GM12892 (cell line): ENCODE results near the gene VAV3.

Experiments used
- DNase-seq: peaks from one replicate; pipeline ENCODE4 v3.0.0; 2011; ENCODE audit not compliant: insufficient read length
- FAIRE-seq: peaks from 2 replicates; lab custom pipeline; 2011; peaks lifted over from hg19 to GRCh38; lab: Jason Lieb, UNC
- POLR2A ChIP-seq: IDR thresholded peaks from 2 replicates; pipeline ENCODE4 v1.6.1; 2011; ENCODE audit warnings: low read depth, low read length, control low read depth
- POLR2AphosphoS5 ChIP-seq: IDR thresholded peaks from 2 replicates; pipeline ENCODE4 v1.6.1; 2011; ENCODE audit warnings: low read depth, low read length, control low read depth
- TAF1 ChIP-seq: IDR thresholded peaks from 2 replicates; pipeline ENCODE4 v1.6.1; 2011; ENCODE audit warnings: low read depth, mild to moderate bottlenecking, control low read depth, low read length, borderline replicate concordance

The VAV3 gene

DNA sequence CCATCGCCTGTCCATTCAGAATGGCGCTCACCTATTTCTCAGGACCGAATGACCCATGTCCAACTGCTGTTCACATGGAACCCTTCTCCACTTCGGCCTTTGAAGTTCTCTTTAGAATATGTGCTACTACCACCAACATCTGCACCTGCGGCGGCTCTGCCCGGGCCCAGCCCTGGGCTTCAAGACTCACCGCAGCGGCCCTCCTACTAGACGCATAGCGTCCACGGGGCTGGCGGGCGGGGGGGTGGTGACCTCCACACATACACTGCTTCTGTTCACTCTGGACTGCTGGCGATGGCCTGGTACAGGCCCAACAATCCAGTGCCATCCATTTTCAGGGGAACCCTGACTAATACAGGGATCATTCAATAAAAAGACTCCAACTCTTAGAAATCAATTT is 394.2 kb downstream of the VAV3 start:
- DNase-seq, result no peak
- TF ChIP-seq POLR2AphosphoS5 (no peak), TAF1 (no peak), POLR2A (no peak)
- no peak for FAIRE-seq

DNA sequence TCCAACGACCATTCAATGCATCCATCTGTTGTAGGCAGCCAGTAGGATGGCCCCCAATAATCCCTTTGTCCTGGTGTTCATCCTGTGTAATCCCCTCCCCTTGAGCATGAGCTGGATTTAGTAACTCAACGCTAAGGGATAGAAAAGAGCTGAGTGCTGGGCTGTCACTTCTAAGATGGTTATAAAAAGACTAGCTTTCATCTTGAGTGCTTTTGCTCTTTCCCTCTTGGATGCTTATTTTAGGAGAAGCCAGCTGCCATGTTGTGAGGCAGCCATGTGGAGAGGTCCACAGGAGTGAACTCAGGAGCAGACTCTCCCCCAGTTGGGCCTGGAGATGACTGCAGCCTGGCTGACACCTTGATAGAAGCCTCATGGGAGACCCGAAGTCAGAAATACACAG is 401.5 kb downstream of the VAV3 start:
- FAIRE-seq (no peak), DNase-seq (no peak)
- TF ChIP-seq POLR2AphosphoS5, result no peak
- no peak for TF ChIP-seq TAF1
- TF ChIP-seq POLR2A, result no peak

- FAIRE-seq (no peak), DNase-seq (no peak)
- TF ChIP-seq POLR2AphosphoS5 (no peak), POLR2A (no peak), TAF1 (no peak)
These were observed 405.1 kb downstream of the VAV3 start for GRCh38 chr1:107559881-107560280.

DNA sequence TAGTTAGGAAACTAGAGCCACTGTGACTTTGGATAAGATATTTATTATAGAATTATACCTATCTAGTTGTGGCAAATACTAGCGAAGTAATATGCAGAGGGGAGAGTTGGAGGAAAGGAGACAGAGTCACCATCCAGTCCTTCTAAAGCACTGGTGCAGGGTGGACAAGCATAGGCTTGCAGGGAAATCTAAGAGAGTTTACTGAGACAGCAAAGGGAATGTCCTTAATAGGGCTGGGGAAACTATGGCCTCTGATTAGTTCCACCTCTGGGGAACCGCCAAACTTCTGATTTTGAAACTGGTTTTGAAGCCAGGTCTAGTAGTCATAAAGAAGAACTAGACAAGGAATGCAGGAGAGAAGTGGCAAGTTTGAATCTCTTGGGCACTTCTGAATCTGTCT is 407.9 kb downstream of the VAV3 start:
- no peak for TF ChIP-seq POLR2A
- no peak for TF ChIP-seq TAF1
- no peak for TF ChIP-seq POLR2AphosphoS5
- no peak for DNase-seq
- FAIRE-seq, result no peak

DNA sequence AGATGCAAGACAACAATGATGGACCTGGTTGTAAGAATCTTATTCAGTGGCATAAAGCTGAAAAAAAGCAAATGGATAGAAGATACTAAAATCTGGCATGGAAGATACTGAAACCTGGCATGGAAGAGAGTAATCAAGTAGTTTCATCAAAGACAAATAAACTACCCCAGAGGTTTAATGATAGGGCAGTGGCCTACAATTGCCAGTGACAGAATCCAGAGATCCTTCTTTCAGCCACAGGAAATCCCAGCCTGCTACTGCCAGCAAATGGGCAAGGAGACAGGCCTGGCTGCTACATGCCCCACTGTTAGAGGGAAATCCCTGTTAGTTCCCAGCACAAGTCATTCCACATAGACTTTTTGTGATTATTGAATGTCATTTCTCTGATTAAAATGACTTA is 409.4 kb downstream of the VAV3 start:
- TF ChIP-seq TAF1 (no peak), POLR2A (no peak), POLR2AphosphoS5 (no peak)
- FAIRE-seq (no peak), DNase-seq (no peak)

GRCh38 chr1:107552781-107553180 is 412.2 kb downstream of the VAV3 start:
- no peak for FAIRE-seq

DNA sequence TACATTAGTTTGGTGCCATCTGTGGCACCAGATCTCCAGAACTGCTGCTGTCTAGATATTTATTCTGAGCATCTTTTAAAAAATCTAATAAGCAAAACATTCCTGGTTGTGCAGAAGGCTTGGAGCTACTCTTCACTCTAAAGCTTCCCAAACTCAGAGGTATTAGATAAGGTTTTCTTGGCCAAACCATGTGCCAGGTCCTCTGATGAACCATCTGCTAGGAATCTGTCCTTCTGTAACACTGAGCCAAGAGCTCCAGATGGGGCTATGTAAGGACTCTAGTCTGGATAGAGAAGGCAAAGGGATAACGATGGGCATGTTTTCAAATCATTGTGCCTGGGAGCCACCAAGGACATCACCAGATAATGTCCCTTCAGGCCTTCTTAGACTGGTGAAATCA is 413.5 kb downstream of the VAV3 start:
- FAIRE-seq, result no peak
- DNase-seq, result no peak
- TF ChIP-seq POLR2AphosphoS5, result no peak
- no peak for TF ChIP-seq POLR2A
- TF ChIP-seq TAF1, result no peak

More at GRCh38 chr1:107552781-107553180, 412.2 kb downstream of the VAV3 start:
- DNase-seq, result no peak
- TF ChIP-seq POLR2A, result no peak
- TF ChIP-seq POLR2AphosphoS5, result no peak
- TF ChIP-seq TAF1, result no peak

DNA sequence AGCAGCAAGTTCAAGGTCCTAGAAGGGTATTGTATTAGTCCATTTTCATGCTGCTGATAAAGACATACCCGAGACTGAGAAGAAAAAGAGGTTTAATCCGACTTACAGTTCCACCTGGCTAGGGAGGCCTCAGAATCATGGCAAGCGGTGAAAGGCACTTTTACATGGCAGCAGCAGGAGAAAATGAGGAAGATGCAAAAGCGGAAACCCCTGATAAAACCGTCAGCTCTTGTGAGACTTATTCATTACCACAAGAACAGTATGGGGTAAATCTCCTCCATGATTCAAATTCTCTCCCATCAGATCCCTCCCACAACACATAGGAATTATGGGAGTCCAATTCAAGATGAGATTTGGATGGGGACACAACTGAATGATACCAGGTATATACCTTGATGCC is 414.6 kb downstream of the VAV3 start:
- FAIRE-seq (no peak), DNase-seq (no peak)
- TF ChIP-seq TAF1 (no peak), POLR2A (no peak), POLR2AphosphoS5 (no peak)

DNA sequence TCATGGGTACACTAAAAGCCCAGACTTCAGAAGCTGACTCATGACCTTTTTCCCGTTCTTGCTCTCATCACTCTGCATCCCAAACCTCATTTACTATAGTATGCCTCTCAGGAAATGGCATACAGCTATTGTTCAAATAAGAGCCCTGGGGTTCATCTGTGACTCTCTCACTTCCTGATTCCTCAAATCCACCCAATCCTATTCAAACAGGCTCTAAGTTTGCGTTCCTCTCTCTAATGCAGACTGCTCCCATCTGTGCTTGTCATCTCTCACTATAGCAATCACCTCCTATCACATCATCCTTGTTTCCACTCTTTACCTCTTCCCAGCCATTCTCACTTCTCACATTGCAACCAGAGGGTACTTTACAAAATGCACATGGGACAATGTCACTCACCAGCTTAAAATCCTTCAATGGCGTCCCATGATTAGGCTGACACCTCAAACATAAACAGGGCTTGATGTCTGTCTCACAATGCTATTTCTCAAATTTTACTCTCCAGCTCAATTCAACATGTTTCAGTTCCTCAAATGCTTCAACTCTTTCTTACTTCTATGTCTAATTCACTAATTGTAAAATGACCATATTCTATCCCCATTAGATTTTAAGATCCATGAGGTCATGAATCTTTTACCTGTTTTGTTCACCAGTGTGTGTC is 415.7 kb downstream of the VAV3 start:
- TF ChIP-seq POLR2A, result no peak
- TF ChIP-seq POLR2AphosphoS5, result no peak
- TF ChIP-seq TAF1, result no peak
- FAIRE-seq (no peak), DNase-seq (no peak)

DNA sequence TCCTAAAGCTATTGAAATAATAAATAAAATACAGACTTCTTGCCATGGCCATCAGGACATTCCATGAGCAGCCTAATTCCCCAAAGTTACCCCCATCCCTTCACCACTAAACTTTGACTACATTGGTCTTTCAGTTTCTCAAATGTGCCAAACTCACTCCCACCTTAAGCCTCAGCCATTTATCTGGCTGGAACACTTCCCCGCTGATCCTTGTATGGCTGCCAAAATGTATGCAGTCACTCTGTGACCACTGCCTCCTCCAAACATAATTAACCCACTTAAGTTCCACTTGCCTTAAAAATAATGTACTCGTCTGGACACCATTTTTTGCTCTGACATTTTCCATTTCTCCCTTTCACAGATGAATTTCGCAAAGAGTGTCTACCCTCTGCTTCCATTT is 416.7 kb downstream of the VAV3 start:
- DNase-seq, result no peak
- TF ChIP-seq POLR2AphosphoS5 (no peak), POLR2A (no peak), TAF1 (no peak)

GRCh38 chr1:107547363-107548155 is 417.4 kb downstream of the VAV3 start:
- TF ChIP-seq TAF1 (no peak), POLR2AphosphoS5 (no peak), POLR2A (no peak)
- no peak for DNase-seq
- FAIRE-seq, result no peak

More for the DNA sequence above, 416.7 kb downstream of the VAV3 start:
- FAIRE-seq, result no peak

- no peak for TF ChIP-seq POLR2AphosphoS5
- no peak for TF ChIP-seq TAF1
- no peak for TF ChIP-seq POLR2A
- FAIRE-seq (no peak), DNase-seq (no peak)
These were observed 418.4 kb downstream of the VAV3 start for GRCh38 chr1:107546576-107546975.

DNA sequence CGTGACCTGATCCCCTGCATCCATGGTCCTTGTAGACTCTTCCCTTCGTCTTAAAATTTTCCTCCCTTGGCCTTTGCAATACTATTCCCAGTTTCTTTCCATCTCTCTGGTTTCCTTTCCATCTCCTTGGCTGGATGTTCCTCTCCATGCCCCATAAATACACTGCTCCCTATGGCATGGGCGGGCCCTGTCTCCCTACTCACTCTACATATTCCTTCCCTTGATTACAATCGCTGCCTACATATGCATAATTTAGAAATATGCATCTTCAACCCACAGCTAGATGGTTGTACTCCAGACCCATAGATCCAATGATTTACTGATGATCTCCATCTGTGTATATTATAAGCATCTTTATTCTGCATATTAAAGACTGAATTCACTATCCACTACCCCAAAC is 419.1 kb downstream of the VAV3 start:
- FAIRE-seq, result no peak
- no peak for DNase-seq
- no peak for TF ChIP-seq TAF1
- TF ChIP-seq POLR2AphosphoS5, result no peak
- TF ChIP-seq POLR2A, result no peak
